GM10266 (cell line): Measurements from ENCODE around the gene TBC1D9B.

Experiments used
- DNase-seq: peaks from one replicate; pipeline ENCODE4 v3.0.0; 2012; ENCODE audit errors: extremely low spot score
- TF ChIP-seq, protein P1 (sequence below): IDR thresholded peaks from 2 replicates; pipeline ENCODE4 v1.5.1; 2012; ENCODE audit warnings: mild to moderate bottlenecking, low read depth; ENCODE audit not compliant: control insufficient read depth, insufficient read depth; ENCODE audit errors: missing control alignments

The TBC1D9B gene

DNA sequence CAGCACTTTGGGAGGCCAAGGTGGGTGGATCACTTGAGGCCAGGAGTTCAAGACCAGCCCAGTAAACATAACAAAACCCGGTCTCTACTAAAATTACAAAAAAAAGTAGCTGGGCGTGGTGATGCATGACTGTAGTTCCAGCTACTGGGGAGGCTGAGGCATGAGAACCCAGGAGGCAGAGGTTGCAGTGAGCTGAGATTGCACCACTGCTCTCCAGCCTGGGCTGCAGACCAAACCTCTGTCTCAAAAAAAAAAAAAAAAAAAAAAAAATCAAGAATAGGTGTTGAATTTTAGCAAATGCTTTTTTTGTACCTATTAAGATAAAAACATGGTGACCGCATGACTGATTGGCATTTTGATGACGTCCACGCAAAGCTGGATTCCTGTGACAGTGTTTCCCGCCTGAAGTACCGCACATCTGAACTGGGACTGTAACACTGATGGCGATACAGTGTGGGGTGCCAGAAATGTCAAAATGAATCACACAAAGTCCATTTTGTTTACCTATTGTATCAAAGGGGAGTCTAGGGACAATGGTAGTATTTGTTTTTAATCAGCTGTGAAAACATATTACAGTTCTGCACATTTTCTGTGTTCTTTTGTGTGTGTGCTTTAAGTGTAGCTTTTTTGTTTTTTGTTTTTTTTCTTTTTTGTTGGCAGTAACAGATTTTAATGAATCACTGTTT lies 23.2 kb upstream of the TBC1D9B start:
- TF ChIP-seq, protein P1, sequence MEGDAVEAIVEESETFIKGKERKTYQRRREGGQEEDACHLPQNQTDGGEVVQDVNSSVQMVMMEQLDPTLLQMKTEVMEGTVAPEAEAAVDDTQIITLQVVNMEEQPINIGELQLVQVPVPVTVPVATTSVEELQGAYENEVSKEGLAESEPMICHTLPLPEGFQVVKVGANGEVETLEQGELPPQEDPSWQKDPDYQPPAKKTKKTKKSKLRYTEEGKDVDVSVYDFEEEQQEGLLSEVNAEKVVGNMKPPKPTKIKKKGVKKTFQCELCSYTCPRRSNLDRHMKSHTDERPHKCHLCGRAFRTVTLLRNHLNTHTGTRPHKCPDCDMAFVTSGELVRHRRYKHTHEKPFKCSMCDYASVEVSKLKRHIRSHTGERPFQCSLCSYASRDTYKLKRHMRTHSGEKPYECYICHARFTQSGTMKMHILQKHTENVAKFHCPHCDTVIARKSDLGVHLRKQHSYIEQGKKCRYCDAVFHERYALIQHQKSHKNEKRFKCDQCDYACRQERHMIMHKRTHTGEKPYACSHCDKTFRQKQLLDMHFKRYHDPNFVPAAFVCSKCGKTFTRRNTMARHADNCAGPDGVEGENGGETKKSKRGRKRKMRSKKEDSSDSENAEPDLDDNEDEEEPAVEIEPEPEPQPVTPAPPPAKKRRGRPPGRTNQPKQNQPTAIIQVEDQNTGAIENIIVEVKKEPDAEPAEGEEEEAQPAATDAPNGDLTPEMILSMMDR, result no peak
- DNase-seq, result no peak

DNA sequence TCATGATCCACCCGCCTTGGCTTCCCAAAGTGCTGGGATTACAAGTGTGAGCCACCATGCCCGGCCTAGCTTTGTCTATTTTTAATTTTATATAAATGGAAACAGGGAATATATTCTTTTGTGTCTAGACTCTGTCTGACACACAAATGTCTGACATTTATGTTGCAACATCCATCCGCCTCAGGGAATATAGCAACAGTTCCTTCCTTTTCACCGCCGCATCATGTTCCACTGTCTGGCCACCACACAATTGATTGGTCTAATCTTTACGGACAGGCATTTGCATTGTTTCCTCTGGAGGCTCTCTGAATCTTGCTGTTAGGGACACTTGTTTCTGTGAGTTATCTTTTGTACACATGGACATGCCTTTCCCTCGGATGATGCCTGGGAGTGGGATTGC lies 20.1 kb upstream of the TBC1D9B start:
- no peak for DNase-seq
- TF ChIP-seq, protein P1, result no peak

DNA sequence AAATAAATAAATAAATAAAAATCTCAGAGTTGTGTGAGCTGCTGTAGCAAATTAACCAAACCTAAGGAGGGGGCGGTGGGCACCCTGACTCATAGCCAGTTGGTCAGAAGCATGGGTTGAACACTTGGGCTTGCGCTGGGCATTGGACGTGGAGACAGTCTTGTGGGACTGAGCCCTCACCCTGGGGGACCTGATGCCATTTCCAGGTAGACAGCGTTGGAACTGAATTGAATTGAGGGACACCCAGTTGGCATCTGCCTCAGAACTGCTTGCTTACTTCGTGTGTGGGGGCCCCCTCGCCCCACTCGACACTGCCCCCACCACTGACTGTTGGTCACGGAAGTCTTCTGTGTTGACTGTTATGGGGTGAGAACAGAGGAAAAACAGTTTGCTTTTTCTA lies 19.0 kb upstream of the TBC1D9B start:
- no peak for DNase-seq
- TF ChIP-seq, protein P1, result no peak

DNA sequence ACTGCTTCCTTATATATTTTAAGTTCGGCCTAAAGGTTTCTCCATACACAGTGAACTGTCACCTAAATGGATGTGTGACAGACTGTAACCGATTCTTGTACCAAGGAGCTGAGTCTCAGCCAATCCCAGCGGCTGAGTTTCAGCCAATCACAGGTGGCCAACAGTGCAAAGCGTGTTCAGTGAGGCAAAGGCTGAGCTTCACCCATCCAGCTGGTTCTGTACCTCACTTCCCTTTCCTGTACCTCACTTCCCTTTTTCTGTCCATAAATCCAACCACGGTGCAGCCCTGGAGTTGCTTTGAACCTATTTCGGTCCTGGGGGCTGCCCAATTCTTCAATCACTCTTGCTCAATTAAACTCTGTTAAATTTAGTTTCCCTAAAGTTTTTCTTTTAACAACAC lies 15.7 kb upstream of the TBC1D9B start:
- DNase-seq, result no peak
- TF ChIP-seq, protein P1, result no peak

DNA sequence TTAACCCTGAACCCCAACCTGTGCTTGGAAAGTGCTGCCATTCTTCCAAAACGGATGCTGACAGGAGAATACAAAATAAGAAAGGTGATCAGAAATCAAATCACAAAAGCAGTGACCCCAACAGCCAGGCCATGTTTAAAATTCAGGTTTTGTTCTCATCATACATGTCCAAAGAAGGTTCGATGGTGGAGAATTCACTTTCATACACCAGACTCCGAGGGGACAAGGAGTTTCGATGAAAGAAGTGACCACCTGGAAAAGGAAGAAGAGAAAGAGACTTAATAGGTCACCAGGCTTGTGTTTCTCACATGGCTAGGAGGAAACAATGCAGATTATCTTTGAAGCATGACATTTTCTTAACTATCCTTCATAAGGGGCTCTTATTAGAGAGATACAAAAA lies 12.5 kb upstream of the TBC1D9B start:
- TF ChIP-seq, protein P1, result no peak

DNA sequence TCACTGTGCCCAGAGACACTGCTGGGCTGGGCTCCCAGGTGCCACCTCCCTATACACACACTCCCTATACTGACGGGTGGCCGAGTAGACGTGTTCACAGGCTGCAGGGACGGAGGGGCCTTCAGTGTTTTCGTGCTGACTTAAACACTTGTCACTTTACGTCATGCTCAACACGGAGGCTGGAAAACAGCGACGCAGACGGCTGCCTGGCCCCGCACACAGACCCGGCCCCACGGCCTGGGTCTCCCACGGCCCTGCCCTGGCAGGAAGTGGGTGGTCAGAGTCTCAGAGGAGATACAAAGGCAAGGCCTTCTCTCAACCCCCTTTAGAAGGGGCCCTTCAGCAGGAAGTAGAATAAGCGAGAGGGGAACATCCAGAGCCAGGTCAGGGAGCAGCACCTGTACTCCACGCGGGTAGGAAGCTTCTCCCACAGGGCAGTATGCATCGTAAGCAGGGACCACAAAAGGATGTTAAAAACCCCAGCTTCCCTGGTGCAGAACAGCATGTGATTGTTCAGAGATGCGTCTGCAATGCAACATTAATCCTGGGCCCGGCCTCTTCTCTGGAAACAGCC lies 11.9 kb upstream of the TBC1D9B start:
- TF ChIP-seq, protein P1, result no peak
- no peak for DNase-seq

More for the DNA sequence above, 12.5 kb upstream of the TBC1D9B start:
- DNase-seq, result no peak

DNA sequence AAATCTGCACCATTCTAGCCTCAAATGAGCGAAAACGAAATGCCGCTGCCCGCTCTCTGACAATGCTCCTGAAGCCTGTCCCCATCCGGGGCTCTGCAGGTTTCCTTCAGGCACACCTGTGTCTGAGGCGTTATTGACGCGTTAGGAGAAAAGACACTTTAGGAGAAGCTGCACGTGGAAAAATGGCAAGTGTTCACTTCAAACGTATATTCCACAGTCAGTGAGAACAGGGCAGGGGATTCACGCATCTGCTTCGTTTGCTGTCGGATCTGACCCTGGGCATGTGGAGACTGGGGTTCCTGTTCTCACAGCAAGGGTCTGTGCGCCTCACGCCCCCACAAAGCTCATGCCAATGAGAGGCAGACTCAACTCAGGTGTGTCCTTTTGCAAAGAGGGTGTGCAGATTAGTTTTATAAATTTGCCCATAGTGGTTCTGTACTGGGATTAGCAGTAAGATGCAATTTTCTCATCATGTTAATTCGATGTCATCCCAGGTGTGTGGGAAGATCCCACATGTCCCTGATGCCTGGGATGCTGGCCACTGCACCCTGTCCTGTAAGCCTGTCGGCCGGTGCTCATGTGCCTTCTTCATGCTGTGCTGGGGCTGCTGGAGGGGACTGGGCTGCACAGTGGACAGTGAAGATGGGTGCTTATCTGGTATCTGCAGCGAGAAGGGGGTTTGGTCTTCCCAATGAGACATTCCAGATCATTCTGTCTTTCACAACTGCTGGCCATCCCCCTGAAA lies 11.2 kb upstream of the TBC1D9B start:
- TF ChIP-seq, protein P1, result no peak
- DNase-seq, result no peak
